Neuronal stem cell (in vitro differentiated cells): Measurements from ENCODE around the gene RAPGEF6.

Source experiments
- DNase-seq: peaks from one replicate; pipeline ENCODE4 v3.0.0-alpha.2; 2013; ENCODE audit warnings: low spot score
- H2AFZ ChIP-seq: one replicate; pipeline ENCODE4 v1.6.1; 2013; ENCODE audit warnings: mild to moderate bottlenecking, low read length, inconsistent platforms
- H2AK5ac ChIP-seq: 2 replicates; pipeline ENCODE4 v1.6.1; 2013; ENCODE audit warnings: low read depth, mild to moderate bottlenecking, inconsistent platforms, low read length, moderate library complexity, mixed read lengths
- H2BK120ac ChIP-seq: 2 replicates; pipeline ENCODE4 v1.6.1; 2013; ENCODE audit warnings: low read depth, mild to moderate bottlenecking, inconsistent platforms, low read length, moderate library complexity, mixed read lengths
- H2BK12ac ChIP-seq: one replicate; pipeline ENCODE4 v1.6.1; 2013; ENCODE audit warnings: low read length, inconsistent platforms
- H2BK15ac ChIP-seq: 2 replicates; pipeline ENCODE4 v1.6.1; 2013; ENCODE audit warnings: mild to moderate bottlenecking, low read length, inconsistent platforms, mixed read lengths
- H2BK5ac ChIP-seq: one replicate; pipeline ENCODE4 v1.6.1; 2013; ENCODE audit warnings: inconsistent platforms, mild to moderate bottlenecking, low read length, moderate library complexity
- H3K14ac ChIP-seq: one replicate; pipeline ENCODE4 v1.6.1; 2013; ENCODE audit warnings: low read length, inconsistent platforms
- H3K18ac ChIP-seq: 2 replicates; pipeline ENCODE4 v1.6.1; 2013; ENCODE audit warnings: low read length, inconsistent platforms
- H3K23ac ChIP-seq: 2 replicates; pipeline ENCODE4 v1.6.1; 2013; ENCODE audit warnings: low read depth, mild to moderate bottlenecking, mixed read lengths, low read length, inconsistent platforms; ENCODE audit not compliant: poor library complexity
- H3K27ac ChIP-seq: replicated peaks from 3 replicates; pipeline ENCODE4 v1.5.1; 2013; ENCODE audit warnings: low read length, inconsistent platforms
- H3K27me3 ChIP-seq, 3 experiments: 2 replicates each; pipeline ENCODE4 v1.6.1; 2013; ENCODE audit warnings: low read length in 3 of 3, mild to moderate bottlenecking in 2 of 3, inconsistent platforms in 1 of 3, low read depth in 1 of 3, mixed read lengths in 1 of 3, moderate library complexity in 1 of 3; ENCODE audit not compliant: control insufficient read depth in 3 of 3, insufficient read depth in 3 of 3
- H3K36me3 ChIP-seq, 2 donors: replicated peaks in 1 of 2; 2 replicates each; pipeline ENCODE4 v1.6.1; 2013; ENCODE audit warnings: low read length in 2 of 2; ENCODE audit not compliant: control insufficient read depth in 2 of 2, insufficient read depth in 2 of 2
- H3K4ac ChIP-seq: 2 replicates; pipeline ENCODE4 v1.6.1; 2013; ENCODE audit warnings: inconsistent platforms, mild to moderate bottlenecking, low read length, moderate library complexity
- H3K4me1 ChIP-seq, 2 donors: 1 replicate in 1 of 2; 2 replicates in 1 of 2; pipeline ENCODE4 v1.6.1; 2013; ENCODE audit warnings: low read length in 2 of 2, low read depth in 1 of 2; ENCODE audit not compliant: control insufficient read depth in 2 of 2, insufficient read depth in 1 of 2
- H3K4me2 ChIP-seq: one replicate; pipeline ENCODE4 v1.6.1; 2013; ENCODE audit warnings: mild to moderate bottlenecking, low read length, inconsistent platforms; ENCODE audit not compliant: insufficient read depth, poor library complexity, severe bottlenecking
- H3K4me3 ChIP-seq, 2 donors: 2 replicates each; pipeline ENCODE4 v1.5.1; 2013; ENCODE audit warnings: low read length in 2 of 2, mild to moderate bottlenecking in 2 of 2, inconsistent platforms in 1 of 2, moderate library complexity in 1 of 2
- H3K79me1 ChIP-seq: one replicate; pipeline ENCODE4 v1.6.1; 2013; ENCODE audit warnings: low read depth, mild to moderate bottlenecking, inconsistent platforms, low read length, moderate library complexity
- H3K9ac ChIP-seq: one replicate; pipeline ENCODE4 v1.6.1; 2013; ENCODE audit warnings: mild to moderate bottlenecking, low read depth, low read length, inconsistent platforms; ENCODE audit not compliant: poor library complexity
- H3K9me3 ChIP-seq, 2 donors: replicated peaks in 1 of 2; 2 replicates each; pipeline versions ENCODE3 to v1.6.1; 2013; ENCODE audit warnings: low read length in 2 of 2, mild to moderate bottlenecking in 2 of 2, inconsistent platforms in 1 of 2, low read depth in 1 of 2, mixed read lengths in 1 of 2, moderate library complexity in 1 of 2; ENCODE audit not compliant: control insufficient read depth in 2 of 2, insufficient read depth in 1 of 2
- H4K8ac ChIP-seq: one replicate; pipeline ENCODE4 v1.6.1; 2013; ENCODE audit warnings: low read depth, mild to moderate bottlenecking, inconsistent platforms, low read length, moderate library complexity
- H4K91ac ChIP-seq: one replicate; pipeline ENCODE4 v1.6.1; 2013; ENCODE audit warnings: low read length, low read depth, mild to moderate bottlenecking, inconsistent platforms; ENCODE audit not compliant: poor library complexity
- WGBS, 2 donors: extraction: QIAGEN DNeasy Blood & Tissue Kit; methylation state at CpG; one replicate each; pipeline ENCODE4 v1.1.7; 2013; ENCODE audit warnings: missing lambda C conversion rate in 2 of 2, mixed read lengths in 1 of 2; ENCODE audit not compliant: insufficient read length in 2 of 2, insufficient replicate concordance in 1 of 2; ENCODE audit errors: extremely low coverage in 2 of 2; 5-methylcytosine and 5-hydroxymethylcytosine counted together

Gene RAPGEF6

GRCh38 chr5:131450941-131451340 is 184.1 kb downstream of the RAPGEF6 start:
- Histone ChIP-seq H3K9me3 (no peaks in the 10 kb centered on the region), H4K8ac (no peak overlapping the region), H2BK12ac (no peak overlapping the region), H3K36me3 (peaks cover 2 to 59% of the 10 kb centered on the region in 2 donors), H3K79me1 (no peaks in the 10 kb centered on the region), H3K18ac (no peak overlapping the region), H3K14ac (no peak overlapping the region), H4K91ac (no peak overlapping the region), H3K27ac (no peak overlapping the region), H3K27me3 (no peaks in the 10 kb centered on the region), H3K4me1 (no peaks in the 10 kb centered on the region), H3K9ac (no peak overlapping the region), H2BK5ac (no peak overlapping the region), H2BK15ac (no peak overlapping the region), H3K4me3 (no peak overlapping the region), H3K4me2 (no peak overlapping the region), H2BK120ac (no peak overlapping the region), H3K23ac (no peak overlapping the region), H3K4ac (no peak overlapping the region), H2AK5ac (no peak overlapping the region), H2AFZ (no peak overlapping the region)
- WGBS, 2 donors: no CpG with 5 or more reads among the region's 2 CpGs
- DNase-seq: no peak

GRCh38 chr5:131441184-131441583 is 193.8 kb downstream of the RAPGEF6 start:
- no peak overlapping the region for H2BK12ac ChIP-seq
- WGBS, 2 donors: no CpG with 5 or more reads among the region's 2 CpGs

DNA sequence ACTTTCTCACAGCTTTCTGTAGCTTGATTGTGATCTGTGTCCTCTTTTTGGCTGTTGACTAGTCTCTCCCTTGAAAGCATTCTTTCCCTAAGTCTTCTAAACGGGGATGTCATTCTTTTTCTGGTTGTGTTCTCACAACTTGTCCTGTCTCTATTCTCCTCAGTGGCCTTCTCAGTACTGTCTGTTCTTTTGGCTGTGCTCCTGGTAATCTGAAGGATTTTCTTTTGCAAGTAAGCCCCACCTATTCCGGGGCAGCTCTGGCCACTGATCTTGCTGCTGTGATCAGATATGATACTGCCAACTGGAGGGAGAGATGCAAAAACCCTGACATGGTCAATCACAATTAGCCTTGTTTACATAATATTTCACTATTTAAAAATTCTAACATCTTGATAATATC is 198.9 kb downstream of the RAPGEF6 start:
- Histone ChIP-seq H2BK120ac (no peak overlapping the region), H3K14ac (no peak overlapping the region), H3K9me3 (no peaks in the 10 kb centered on the region), H3K4ac (no peak overlapping the region), H3K27ac (no peak overlapping the region), H4K8ac (no peak overlapping the region), H3K79me1 (no peaks in the 10 kb centered on the region), H3K4me1 (no peaks in the 10 kb centered on the region), H3K18ac (no peak overlapping the region), H3K9ac (no peak overlapping the region), H2BK5ac (no peak overlapping the region), H4K91ac (no peak overlapping the region), H2AK5ac (no peak overlapping the region), H2BK12ac (no peak overlapping the region), H3K27me3 (no peaks in the 10 kb centered on the region), H3K4me3 (no peak overlapping the region), H3K36me3 (peaks cover 7 to 96% of the 10 kb centered on the region in 2 donors), H2AFZ (no peak overlapping the region), H3K23ac (no peak overlapping the region), H2BK15ac (no peak overlapping the region), H3K4me2 (no peak overlapping the region)
- no peak for DNase-seq
- WGBS, 2 donors: no CpG with 5 or more reads among the region's 2 CpGs

More at GRCh38 chr5:131441184-131441583, 193.8 kb downstream of the RAPGEF6 start:
- Histone ChIP-seq H3K27me3 (no peaks in the 10 kb centered on the region), H2AK5ac (no peak overlapping the region), H3K23ac (no peak overlapping the region), H4K8ac (no peak overlapping the region), H2BK5ac (no peak overlapping the region), H3K79me1 (no peaks in the 10 kb centered on the region), H3K27ac (no peak overlapping the region), H2AFZ (no peak overlapping the region), H2BK15ac (no peak overlapping the region), H3K14ac (no peak overlapping the region), H3K9ac (no peak overlapping the region), H2BK120ac (no peak overlapping the region), H3K4me2 (no peak overlapping the region), H3K4ac (no peak overlapping the region), H3K4me3 (no peak overlapping the region), H4K91ac (no peak overlapping the region), H3K9me3 (no peaks in the 10 kb centered on the region), H3K4me1 (no peaks in the 10 kb centered on the region), H3K36me3 (peaks cover 3 to 92% of the 10 kb centered on the region in 2 donors), H3K18ac (no peak overlapping the region)
- no peak for DNase-seq

DNA sequence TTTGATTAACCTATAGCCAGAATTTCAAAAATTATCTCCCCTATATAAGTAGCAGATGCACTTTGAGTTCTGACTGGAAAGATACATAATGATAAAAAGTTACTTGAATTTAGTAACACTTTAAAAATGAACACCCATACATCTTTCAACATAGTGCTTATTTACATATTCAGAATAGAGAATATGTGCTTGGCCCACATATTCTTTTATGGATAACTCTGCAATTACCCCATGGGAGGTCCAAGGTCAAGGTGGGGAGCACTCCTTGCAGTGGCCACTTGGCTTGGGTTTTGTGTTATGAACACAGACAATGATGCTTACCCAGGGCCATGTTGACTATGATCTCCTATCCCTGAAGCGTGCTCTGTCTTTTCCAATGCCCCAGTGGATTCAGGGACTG is 201.9 kb downstream of the RAPGEF6 start:
- no peak for DNase-seq
- no peak overlapping the region for H2BK5ac ChIP-seq

More for the DNA sequence above, 201.9 kb downstream of the RAPGEF6 start:
- no peak overlapping the region for H3K14ac ChIP-seq
- no peak overlapping the region for H3K23ac ChIP-seq
- H2BK15ac ChIP-seq: no peak overlapping the region
- H3K9ac ChIP-seq: no peak overlapping the region
- no peak overlapping the region for H4K8ac ChIP-seq
- no peaks in the 10 kb centered on the region for H3K79me1 ChIP-seq
- H3K18ac ChIP-seq: no peak overlapping the region
- no peak overlapping the region for H2BK120ac ChIP-seq
- peak overlapping the region in 1 of 2 donors; percentile 9 for H3K4me3 ChIP-seq
- no peak overlapping the region for H3K4ac ChIP-seq
- no peak overlapping the region for H4K91ac ChIP-seq
- H2BK12ac ChIP-seq: no peak overlapping the region
- WGBS, 2 donors: no CpG with 5 or more reads among the region's 1 CpG
- H3K9me3 ChIP-seq: no peaks in the 10 kb centered on the region
- H3K27ac ChIP-seq: no peak overlapping the region
- H3K36me3 ChIP-seq: peaks cover 8 to 96% of the 10 kb centered on the region in 2 donors
- H3K4me2 ChIP-seq: no peak overlapping the region
- no peaks in the 10 kb centered on the region for H3K4me1 ChIP-seq
- no peak overlapping the region for H2AK5ac ChIP-seq
- no peak overlapping the region for H2AFZ ChIP-seq
- H3K27me3 ChIP-seq: no peaks in the 10 kb centered on the region
